WTC11 (cell line): ENCODE data around the gene SLC44A5.

Experiments
- CTCF ChIP-seq: fragments of 200-600 bp; IDR thresholded peaks from 2 replicates; pipeline ENCODE4 v1.8.0; 2022; ENCODE audit warnings: antibody characterized with exemption
- SMAD3 ChIP-seq: sonication (generic); formaldehyde crosslinking; IDR thresholded peaks from 2 replicates; pipeline ENCODE4 v1.8.0; 2022; ENCODE audit warnings: missing genetic modification reagents, mild to moderate bottlenecking, borderline replicate concordance

- TF ChIP-seq CTCF = no peak
- TF ChIP-seq SMAD3 (CRISPR knock-in tag) = no peak
Observed at GRCh38 chr1:75170011-75170410, 440.9 kb downstream of the SLC44A5 start.
